Mesenteric fat pad (tissue), 1 donor: ENCODE results near the gene CHDH. TPM values are rescaled to one million over a fixed set of nuclear protein-coding genes. Genes with fewer than 3 reads are reported as not detected.

ENCODE experiments used
- DNase-seq: peaks from one replicate; pipeline ENCODE4 v3.0.0-alpha.2; 2020; ENCODE audit warnings: low spot score
- total RNA-seq: library from RNA; stranded (reverse); fragmentation: NEBNext Ultra II Directional; extraction: Animal tissue kit (Norgen Biotek cat#: 25700); gene quantifications from one replicate; pipeline ENCODE4 v1.2.1, GENCODE V29; 2021
- donor health status: DM: yes; HTN: yes; CAD: no.

The CHDH gene
- total RNA-seq, 1 donor from 2014 or later: 1.4 TPM

DNA sequence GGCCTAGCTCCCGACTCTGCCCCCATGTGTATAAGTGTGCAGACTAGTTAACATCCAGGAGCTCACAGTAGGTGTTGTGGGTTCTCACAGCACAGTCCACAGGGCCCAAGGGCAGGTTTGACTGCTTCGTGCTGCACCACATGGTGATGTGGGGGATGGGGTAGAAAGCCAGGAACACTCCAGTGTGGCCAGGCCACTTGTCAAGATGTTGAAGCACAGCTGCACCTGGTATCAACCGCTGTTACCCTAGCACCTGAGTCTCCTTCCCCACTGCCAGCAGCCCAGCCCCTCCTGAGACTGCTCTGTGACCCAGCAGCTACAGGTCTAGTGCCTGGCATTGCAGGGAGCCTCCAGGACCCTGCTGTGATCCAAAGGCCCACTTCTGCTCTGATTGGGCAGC is 53.4 kb downstream of the CHDH start:
- DNase-seq: no peak

DNA sequence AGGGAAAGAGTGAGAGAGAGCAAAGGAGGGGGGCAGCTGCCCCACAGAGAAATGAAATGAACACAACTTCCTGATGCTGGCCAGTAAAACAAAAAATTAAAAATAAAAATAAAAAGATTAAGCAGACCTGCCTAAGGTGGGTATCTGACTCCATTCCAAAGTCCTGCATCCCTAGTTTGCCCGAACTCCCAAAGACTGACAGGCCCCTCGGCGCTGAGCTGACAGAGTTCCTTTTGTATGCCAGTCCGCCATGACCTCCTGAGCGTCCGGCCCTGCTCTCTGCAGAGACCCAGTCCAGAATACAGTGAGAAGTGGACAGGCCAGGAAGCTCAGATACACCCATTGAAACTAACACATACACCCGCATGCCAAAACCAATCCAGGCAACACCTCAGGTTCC is 54.9 kb downstream of the CHDH start:
- DNase-seq: no peak

GRCh38 chr3:53790470-53790869 is 55.7 kb downstream of the CHDH start:
- DNase-seq: no peak

- no peak for DNase-seq
These were observed 56.8 kb downstream of the CHDH start for GRCh38 chr3:53789459-53789858.

DNA sequence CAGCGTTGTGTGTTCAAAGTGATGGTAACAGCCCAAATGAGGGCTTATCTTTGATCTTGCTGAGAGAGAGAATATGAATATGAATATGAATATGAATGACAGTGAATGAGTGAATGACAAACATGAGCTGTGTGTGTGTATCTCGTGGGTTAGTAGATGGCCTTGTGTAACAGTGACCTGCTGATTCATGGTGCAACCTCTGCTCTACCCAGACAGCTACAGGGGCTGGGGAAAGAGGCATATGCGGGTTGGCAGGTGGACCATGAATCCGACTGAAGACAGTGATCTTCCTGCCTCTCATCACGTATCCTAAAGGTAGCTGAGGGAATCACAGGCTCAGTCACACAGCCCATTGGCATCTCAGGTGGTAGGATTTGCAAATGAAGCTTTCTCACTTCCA is 58.2 kb downstream of the CHDH start:
- no peak for DNase-seq

GRCh38 chr3:53787016-53787415 is 59.2 kb downstream of the CHDH start:
- no peak for DNase-seq

DNA sequence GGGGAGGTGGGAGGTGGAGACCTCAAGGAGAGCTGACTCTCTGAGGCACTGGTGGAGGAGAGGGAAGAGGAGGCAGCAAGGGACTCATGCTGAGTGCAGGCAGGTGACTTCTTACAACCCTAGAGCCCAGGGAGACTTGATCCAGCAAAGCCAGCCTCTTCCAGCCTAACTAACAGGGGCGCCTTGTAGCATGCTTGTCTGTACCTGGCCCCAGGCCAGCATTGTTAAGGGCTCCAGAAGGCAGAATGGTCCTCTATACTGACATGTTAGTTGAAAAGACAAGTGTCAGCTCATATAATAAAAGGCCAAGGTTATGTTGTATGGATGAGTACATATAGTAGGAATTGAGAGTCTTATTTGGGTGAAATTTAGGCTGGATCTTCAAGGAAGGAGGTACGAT is 65.4 kb downstream of the CHDH start:
- DNase-seq: no peak

DNA sequence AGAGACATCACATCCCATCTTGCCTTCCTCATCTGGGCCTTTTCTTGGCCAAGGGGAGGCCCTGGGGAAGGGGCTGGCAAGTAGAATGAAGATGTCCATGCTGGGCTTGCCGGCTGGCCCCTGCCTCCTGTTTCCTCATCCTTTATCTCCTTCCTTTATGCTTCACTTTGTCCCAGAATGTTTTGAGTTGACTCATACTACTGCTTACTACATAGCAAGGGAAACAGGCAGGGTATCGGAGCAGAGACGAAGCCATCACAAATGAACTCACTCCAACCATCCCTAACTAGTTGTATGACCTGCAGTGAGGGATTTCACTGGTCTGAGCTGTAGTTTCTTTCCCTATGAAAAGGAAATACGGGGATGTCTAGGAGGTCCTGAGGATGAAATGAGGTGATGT is 66.0 kb downstream of the CHDH start:
- no peak for DNase-seq

DNA sequence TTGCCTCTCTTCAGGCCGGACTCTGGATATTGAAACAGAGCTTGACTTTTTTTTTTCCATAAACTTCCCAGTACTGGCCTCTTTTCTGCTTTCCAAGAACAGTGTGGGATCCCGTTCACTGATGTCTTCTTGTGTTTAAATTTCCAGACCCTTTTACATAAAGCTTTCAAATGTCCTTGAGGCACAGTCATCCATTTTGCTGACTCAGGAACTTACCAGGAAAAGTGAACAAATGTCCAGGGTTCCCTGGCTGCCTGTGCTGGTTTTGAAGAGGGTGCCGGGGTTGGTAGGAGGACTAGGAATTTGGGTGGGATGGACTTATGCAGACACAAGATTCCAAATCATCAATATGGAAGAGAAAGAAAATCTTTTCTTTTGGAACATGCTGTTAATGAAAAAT is 68.1 kb downstream of the CHDH start:
- no peak for DNase-seq

- no peak for DNase-seq
These were observed 68.8 kb downstream of the CHDH start for GRCh38 chr3:53777468-53777867.

GRCh38 chr3:53776494-53777101 is 69.6 kb downstream of the CHDH start:
- no peak for DNase-seq

- no peak for DNase-seq
These were observed 70.4 kb downstream of the CHDH start for GRCh38 chr3:53775834-53776251.

- no peak for DNase-seq
These were observed 71.2 kb downstream of the CHDH start for GRCh38 chr3:53775018-53775417.

- DNase-seq: no peak
These were observed 71.8 kb downstream of the CHDH start for GRCh38 chr3:53774414-53774813.

- no peak for DNase-seq
These were observed 72.4 kb downstream of the CHDH start for GRCh38 chr3:53773611-53774368.

DNA sequence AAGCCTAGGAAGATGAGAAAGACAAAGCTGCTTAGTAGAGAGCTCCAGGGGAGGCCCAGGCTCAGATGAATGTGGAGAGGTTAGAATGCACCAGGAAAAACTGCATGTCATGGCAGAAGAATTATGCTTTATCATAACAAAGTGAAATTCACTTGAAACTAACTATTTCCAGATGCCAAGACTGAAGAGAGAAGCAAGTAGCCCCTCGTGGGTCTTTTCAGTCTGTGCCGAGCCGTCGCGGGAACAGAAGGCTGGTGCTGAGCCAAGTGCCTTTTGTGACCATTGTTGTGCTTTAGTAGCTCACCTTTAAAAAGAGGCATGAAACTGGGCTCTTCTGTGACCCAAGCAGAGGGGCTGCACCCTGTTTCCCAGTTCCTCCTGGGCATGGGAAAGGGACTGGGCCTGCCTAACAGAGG is 73.2 kb downstream of the CHDH start:
- no peak for DNase-seq

DNA sequence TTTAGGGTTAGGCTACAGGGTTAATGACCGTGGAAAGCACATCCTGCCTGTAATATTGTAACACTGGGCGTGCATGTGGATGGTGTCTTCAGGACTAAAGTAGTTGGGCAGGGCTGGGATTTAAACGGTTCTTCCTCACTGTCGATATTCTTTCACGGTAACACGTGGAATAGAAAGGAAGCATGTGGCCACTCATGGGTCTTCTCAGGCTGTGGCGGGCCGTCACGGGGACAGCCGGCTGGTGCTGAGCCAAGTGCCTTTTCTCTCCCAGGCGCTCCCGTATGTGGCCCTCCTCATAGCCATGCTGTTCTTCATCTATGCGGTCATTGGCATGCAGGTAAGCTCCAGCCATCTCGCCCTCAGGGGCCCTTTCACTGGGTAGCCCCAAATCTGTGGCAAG is 73.7 kb downstream of the CHDH start:
- DNase-seq: no peak

DNA sequence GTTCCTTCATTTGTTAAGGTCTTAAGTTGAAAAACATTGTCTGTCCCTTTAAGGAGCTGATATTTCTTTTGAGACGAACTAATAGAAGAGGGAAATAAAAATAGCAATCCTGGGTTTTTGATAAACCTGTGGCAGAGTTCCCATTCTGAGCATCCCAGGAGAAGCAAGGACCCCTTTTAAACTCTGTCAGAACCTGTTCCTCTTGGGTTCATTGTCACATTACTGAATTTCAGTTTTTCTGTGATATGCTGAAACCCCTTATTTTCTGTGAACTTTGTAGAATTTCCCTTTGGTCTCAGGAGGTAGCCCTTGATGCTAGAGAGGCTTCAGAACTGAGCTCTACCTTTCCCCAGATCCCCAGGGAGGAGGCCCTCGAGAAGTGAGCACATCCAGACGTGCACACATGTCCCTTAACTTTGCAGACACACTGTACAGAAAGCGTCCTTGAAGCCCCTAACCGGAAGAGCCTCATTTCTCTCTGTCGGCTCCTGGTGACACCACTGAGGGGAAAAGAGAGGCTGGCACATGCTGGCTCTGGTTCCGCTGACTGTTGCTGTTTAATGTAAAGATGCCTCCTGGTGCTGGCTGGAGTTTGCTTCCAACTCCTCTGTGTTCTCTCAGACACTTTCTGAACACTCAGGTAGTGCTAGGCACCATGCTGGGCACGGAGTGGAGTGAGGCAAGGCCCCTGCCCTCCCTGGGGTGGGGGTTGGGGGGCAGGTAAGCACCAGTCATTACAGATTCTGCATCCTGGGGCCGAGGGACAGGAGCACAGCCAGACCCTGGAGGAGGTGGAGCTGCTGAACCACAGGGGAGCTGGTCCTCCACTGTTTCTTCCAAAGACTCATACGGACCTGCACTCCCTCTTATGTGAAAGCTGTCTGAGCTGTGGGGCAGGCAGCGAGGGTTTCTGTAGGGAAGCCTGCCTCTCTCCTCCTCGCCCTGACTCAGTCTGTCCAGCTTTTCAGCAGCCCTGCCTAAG is 77.5 kb downstream of the CHDH start:
- no peak for DNase-seq

- DNase-seq: no peak
These were observed 79.5 kb downstream of the CHDH start for GRCh38 chr3:53766706-53767105.

DNA sequence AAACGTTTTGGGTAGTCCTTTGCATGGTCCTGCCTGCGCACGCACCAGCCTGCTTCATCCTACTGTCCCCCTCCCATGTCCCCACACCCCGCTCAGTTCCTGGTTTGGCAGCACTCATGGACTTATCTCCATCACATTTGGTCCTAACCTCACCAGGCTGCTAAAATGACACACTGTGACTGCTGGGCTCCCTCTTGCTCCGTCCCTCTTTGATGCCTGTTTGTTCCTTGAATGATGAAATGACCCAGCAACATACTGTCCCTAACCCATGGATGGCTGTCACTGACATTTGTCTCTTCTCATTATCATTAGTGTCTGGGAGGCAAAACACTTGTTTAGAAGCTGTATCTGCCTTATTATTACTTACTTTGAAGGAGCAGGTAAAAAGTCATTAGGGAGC is 80.5 kb downstream of the CHDH start:
- no peak for DNase-seq

DNA sequence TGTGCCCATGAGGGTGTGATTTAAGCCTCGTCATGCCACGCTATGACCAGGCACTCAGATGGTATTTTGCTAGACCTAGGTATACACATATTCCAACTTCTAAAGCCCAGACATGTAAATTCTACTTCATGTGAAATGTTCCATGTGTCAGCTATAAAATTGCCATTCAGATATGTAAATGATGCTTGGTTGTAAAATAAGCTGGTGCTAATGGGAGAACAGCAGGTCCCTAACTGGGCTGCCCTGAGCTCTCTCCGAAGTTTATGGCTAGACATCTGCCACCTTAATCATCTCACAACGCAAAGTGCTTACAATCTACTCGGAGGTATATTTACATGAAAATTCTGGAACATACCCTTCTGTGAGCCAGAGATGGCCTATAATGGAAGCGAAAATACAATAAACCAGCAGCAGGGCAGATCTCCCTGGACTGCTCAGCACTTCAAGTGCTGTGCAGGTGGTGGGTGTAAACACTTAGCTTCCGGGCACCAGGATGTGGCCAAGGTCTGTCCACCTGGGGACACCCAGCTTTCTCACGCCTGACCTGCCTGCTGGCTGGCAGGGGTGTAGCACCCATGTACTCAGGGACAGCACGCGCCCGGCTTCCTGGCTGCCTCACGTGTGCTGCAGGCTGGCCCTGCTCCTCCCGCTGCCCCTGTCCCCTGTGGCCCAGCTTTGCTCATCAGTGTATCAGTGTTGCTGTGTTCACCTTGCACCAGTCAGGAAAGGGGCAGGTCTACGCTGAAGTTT is 82.0 kb downstream of the CHDH start:
- DNase-seq: no peak
